Measurements from ENCODE around the gene TMEM45A. TPM values are rescaled to one million over a fixed set of nuclear protein-coding genes. Genes with fewer than 3 reads are reported as not detected.

The TMEM45A gene
- total and polyA plus RNA-seq, 2 donors (not counting 1 experiment from before 2014, with no cell fraction given), result 26.4 to 71.4 TPM

GRCh38 chr3:100590840-100591147, 98.4 kb downstream of the TMEM45A start:
- no peak overlapping the region for H3K4me2 ChIP-seq (ENCODE audit: extremely low read depth, insufficient read depth, low read length)
- H3K36me3 ChIP-seq (ENCODE audit: control insufficient read depth, insufficient read depth, low read length), result no peaks in the 10 kb centered on the region
- H3K27me3 ChIP-seq (ENCODE audit: control insufficient read depth, insufficient read depth, low read length), result no peaks in the 10 kb centered on the region
- no peak overlapping the region for H2AFZ ChIP-seq (ENCODE audit: low read length)
- H3K79me2 ChIP-seq (ENCODE audit: control insufficient read depth, insufficient read depth, low read length), result no peaks in the 10 kb centered on the region
- no peaks in the 10 kb centered on the region for H3K9me3 ChIP-seq (ENCODE audit: control insufficient read depth, insufficient read depth, low read depth, low read length)
- no peak overlapping the region for H3K27ac ChIP-seq (ENCODE audit: insufficient read depth, low read length)
- no peak overlapping the region for H3K4me3 ChIP-seq (replicated peaks in 1 of 4; ENCODE audit: control extremely low read depth in 1 of 4, insufficient read depth in 1 of 4, low read depth in 3 of 4, low read length in 4 of 4)
- no peak for DNase-seq (ENCODE audit: low read depth in 2 of 2)
- no peak overlapping the region for H3K9ac ChIP-seq (ENCODE audit: insufficient read depth, low read length)
- no peaks in the 10 kb centered on the region for H3K4me1 ChIP-seq (ENCODE audit: control insufficient read depth, extremely low read depth, insufficient read depth, low read length)
- no peaks in the 10 kb centered on the region for H4K20me1 ChIP-seq (ENCODE audit: control insufficient read depth, extremely low read depth, insufficient read depth, low read length)
- TF ChIP-seq EZH2 (IDR thresholded peaks at IDR 0.05; ENCODE audit: low read length, missing control alignments) (no peak), CTCF (conservative IDR thresholded peaks at IDR 0.05 in 1 of 2, IDR thresholded peaks at IDR 0.05 in 1 of 2; ENCODE audit: low read depth in 1 of 2, low read length in 2 of 2) (no peak)

- H3K36me3 ChIP-seq (ENCODE audit: control insufficient read depth, insufficient read depth, low read length), result no peaks in the 10 kb centered on the region
- no peak overlapping the region for H3K27ac ChIP-seq (ENCODE audit: insufficient read depth, low read length)
- TF ChIP-seq CTCF (conservative IDR thresholded peaks at IDR 0.05 in 1 of 2, IDR thresholded peaks at IDR 0.05 in 1 of 2; ENCODE audit: low read depth in 1 of 2, low read length in 2 of 2) (no peak), EZH2 (IDR thresholded peaks at IDR 0.05; ENCODE audit: low read length, missing control alignments) (no peak)
- no peaks in the 10 kb centered on the region for H3K4me1 ChIP-seq (ENCODE audit: control insufficient read depth, extremely low read depth, insufficient read depth, low read length)
- no peaks in the 10 kb centered on the region for H4K20me1 ChIP-seq (ENCODE audit: control insufficient read depth, extremely low read depth, insufficient read depth, low read length)
- H3K4me2 ChIP-seq (ENCODE audit: extremely low read depth, insufficient read depth, low read length), result no peak overlapping the region
- H3K9me3 ChIP-seq (ENCODE audit: control insufficient read depth, insufficient read depth, low read depth, low read length), result no peaks in the 10 kb centered on the region
- H3K79me2 ChIP-seq (ENCODE audit: control insufficient read depth, insufficient read depth, low read length), result no peaks in the 10 kb centered on the region
- no peak overlapping the region for H3K4me3 ChIP-seq (replicated peaks in 1 of 4; ENCODE audit: control extremely low read depth in 1 of 4, insufficient read depth in 1 of 4, low read depth in 3 of 4, low read length in 4 of 4)
- no peak overlapping the region for H3K9ac ChIP-seq (ENCODE audit: insufficient read depth, low read length)
- no peaks in the 10 kb centered on the region for H3K27me3 ChIP-seq (ENCODE audit: control insufficient read depth, insufficient read depth, low read length)
- no peak for DNase-seq (ENCODE audit: low read depth in 2 of 2)
- no peak overlapping the region for H2AFZ ChIP-seq (ENCODE audit: low read length)
These were observed 99.0 kb downstream of the TMEM45A start for GRCh38 chr3:100591411-100591810.

- no peaks in the 10 kb centered on the region for H3K36me3 ChIP-seq (ENCODE audit: control insufficient read depth, insufficient read depth, low read length)
- H3K4me3 ChIP-seq (replicated peaks in 1 of 4; ENCODE audit: control extremely low read depth in 1 of 4, insufficient read depth in 1 of 4, low read depth in 3 of 4, low read length in 4 of 4), result no peak overlapping the region
- no peak for TF ChIP-seq EZH2 (IDR thresholded peaks at IDR 0.05; ENCODE audit: low read length, missing control alignments)
- no peaks in the 10 kb centered on the region for H3K9me3 ChIP-seq (ENCODE audit: control insufficient read depth, insufficient read depth, low read depth, low read length)
- no peak overlapping the region for H2AFZ ChIP-seq (ENCODE audit: low read length)
- H3K9ac ChIP-seq (ENCODE audit: insufficient read depth, low read length), result no peak overlapping the region
- H3K4me2 ChIP-seq (ENCODE audit: extremely low read depth, insufficient read depth, low read length), result no peak overlapping the region
- H4K20me1 ChIP-seq (ENCODE audit: control insufficient read depth, extremely low read depth, insufficient read depth, low read length), result no peaks in the 10 kb centered on the region
- DNase-seq (ENCODE audit: low read depth in 2 of 2), result no peak
- no peak overlapping the region for H3K27ac ChIP-seq (ENCODE audit: insufficient read depth, low read length)
- no peaks in the 10 kb centered on the region for H3K27me3 ChIP-seq (ENCODE audit: control insufficient read depth, insufficient read depth, low read length)
- no peaks in the 10 kb centered on the region for H3K4me1 ChIP-seq (ENCODE audit: control insufficient read depth, extremely low read depth, insufficient read depth, low read length)
- H3K79me2 ChIP-seq (ENCODE audit: control insufficient read depth, insufficient read depth, low read length), result no peaks in the 10 kb centered on the region
These were observed 108.0 kb downstream of the TMEM45A start for GRCh38 chr3:100600181-100601042.

Measured in fibroblast of lung (primary cell).